ENCODE data around the gene BRD7. TPM values are rescaled to one million over a fixed set of nuclear protein-coding genes. Genes with fewer than 3 reads are reported as not detected.

Gene BRD7
- total and polyA plus RNA-seq, 3 donors from 2014 or later: 79.2 to 110 (median 96.0) TPM

- DNase-seq: no peak
- TF ChIP-seq CTCF (IDR thresholded peaks at IDR 0.05) (no peak), POLR2A (IDR thresholded peaks at IDR 0.05) (no peak)
- Histone ChIP-seq H3K4me1 (peaks cover 2% of the 10 kb centered on the region), H3K27me3 (no peaks in the 10 kb centered on the region), H3K9me3 (no peaks in the 10 kb centered on the region), H3K4me3 (no peak overlapping the region), H3K36me3 (ENCODE audit: low read depth, missing control alignments) (no peaks in the 10 kb centered on the region), H3K27ac (no peak overlapping the region)
- WGBS, 2 donors: 80 to 88% methylated on average over 14 of the region's 14 CpGs
- intact Hi-C loops (cut with DNase I; ENCODE audit: low total_unique reads): no loop called here
Observed at GRCh38 chr16:50334106-50334975, 34.4 kb downstream of the BRD7 start.

DNA sequence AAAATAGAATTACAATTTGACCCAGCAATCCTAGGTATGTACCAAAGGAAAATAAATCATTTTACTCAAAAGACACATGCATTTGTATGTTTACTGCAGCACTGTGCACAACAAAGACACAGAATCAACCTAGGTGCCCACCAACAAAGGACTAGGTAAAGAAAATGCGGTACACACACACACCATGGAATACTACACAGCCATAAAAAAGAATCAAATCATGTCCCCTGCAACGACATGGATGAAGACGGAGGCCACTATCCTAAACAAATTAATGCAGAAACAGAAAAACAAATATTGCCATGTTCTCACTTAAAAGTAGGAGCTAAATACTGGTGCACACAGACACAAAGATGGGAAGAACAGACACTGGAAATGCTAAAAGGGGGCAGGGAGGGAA lies 36.2 kb downstream of the BRD7 start:
- 95 to 100% methylated on average over 3 of the region's 3 CpGs for WGBS, 2 donors
- H3K27ac ChIP-seq: no peak overlapping the region
- intact Hi-C loops (cut with DNase I; ENCODE audit: low total_unique reads): no loop called here
- no peaks in the 10 kb centered on the region for H3K36me3 ChIP-seq (ENCODE audit: low read depth, missing control alignments)
- H3K4me3 ChIP-seq: no peak overlapping the region
- no peak for DNase-seq
- TF ChIP-seq CTCF (IDR thresholded peaks at IDR 0.05) (no peak), POLR2A (IDR thresholded peaks at IDR 0.05) (no peak)
- no peaks in the 10 kb centered on the region for H3K9me3 ChIP-seq
- H3K27me3 ChIP-seq: no peaks in the 10 kb centered on the region
- H3K4me1 ChIP-seq: peaks cover 2% of the 10 kb centered on the region

GRCh38 chr16:50331570-50331969 lies 37.2 kb downstream of the BRD7 start:
- no peaks in the 10 kb centered on the region for H3K4me1 ChIP-seq
- H3K9me3 ChIP-seq: no peaks in the 10 kb centered on the region
- intact Hi-C loops (cut with DNase I; ENCODE audit: low total_unique reads): no loop called here
- TF ChIP-seq CTCF (IDR thresholded peaks at IDR 0.05) (no peak), POLR2A (IDR thresholded peaks at IDR 0.05) (no peak)
- H3K36me3 ChIP-seq (ENCODE audit: low read depth, missing control alignments): no peaks in the 10 kb centered on the region
- DNase-seq: no peak
- H3K27ac ChIP-seq: no peak overlapping the region
- WGBS, 2 donors: 93 to 99% methylated on average over 5 of the region's 5 CpGs
- H3K4me3 ChIP-seq: no peak overlapping the region
- no peaks in the 10 kb centered on the region for H3K27me3 ChIP-seq

GRCh38 chr16:50329446-50330189 lies 39.2 kb downstream of the BRD7 start:
- Histone ChIP-seq H3K27ac (no peak overlapping the region), H3K4me3 (no peak overlapping the region), H3K36me3 (ENCODE audit: low read depth, missing control alignments) (no peaks in the 10 kb centered on the region), H3K27me3 (no peaks in the 10 kb centered on the region), H3K4me1 (no peaks in the 10 kb centered on the region), H3K9me3 (no peaks in the 10 kb centered on the region)
- TF ChIP-seq POLR2A (IDR thresholded peaks at IDR 0.05): no peak
- TF ChIP-seq CTCF (IDR thresholded peaks at IDR 0.05): no peak
- DNase-seq: no peak
- 83 to 86% methylated on average over 11 of the region's 11 CpGs for WGBS, 2 donors
- intact Hi-C loops (cut with DNase I; ENCODE audit: low total_unique reads): no loop called here

All from testis (tissue), 3 donors.